Spleen (tissue), 7 donors: ENCODE data around the gene MGAT4A.

ENCODE experiments used
- CTCF ChIP-seq, 11 experiments: fragments of 200-600 bp in 7 of 11; fragments of 450-650 bp in 4 of 11; sonication (generic) in 4 of 11; IDR thresholded peaks in 8 of 11; conservative IDR thresholded peaks in 3 of 11; 1 replicate in 7 of 11; 2 replicates in 4 of 11; pipeline versions ENCODE4 v1.4.0 to v1.8.0; 2016 to 2021; ENCODE audit warnings: antibody characterized with exemption in 11 of 11, inconsistent platforms in 4 of 11, mild to moderate bottlenecking in 1 of 11
- POLR2AphosphoS5 ChIP-seq, 3 donors: sonication (generic); formaldehyde crosslinking; IDR thresholded peaks; one replicate each; pipeline ENCODE4 v1.5.1; 2017; ENCODE audit warnings: antibody characterized with exemption in 3 of 3
- donor health status: DM: no; HTN: no; CAD: no; lungs with moderate emphysema.
- donor health status: DM: no; HTN: no; CAD: no.
- donor health status: DM: no; HTN: no; CAD: no.

- TF ChIP-seq CTCF (IDR thresholded peaks at IDR 0.05 in 8 of 11, conservative IDR thresholded peaks at IDR 0.05 in 3 of 11) = no peak
- no peak for TF ChIP-seq POLR2AphosphoS5 (IDR thresholded peaks at IDR 0.05)
Observed at GRCh38 chr2:98570356-98570755, 160.6 kb downstream of the MGAT4A start.
